ENCODE data around the gene WBP4.

DNA sequence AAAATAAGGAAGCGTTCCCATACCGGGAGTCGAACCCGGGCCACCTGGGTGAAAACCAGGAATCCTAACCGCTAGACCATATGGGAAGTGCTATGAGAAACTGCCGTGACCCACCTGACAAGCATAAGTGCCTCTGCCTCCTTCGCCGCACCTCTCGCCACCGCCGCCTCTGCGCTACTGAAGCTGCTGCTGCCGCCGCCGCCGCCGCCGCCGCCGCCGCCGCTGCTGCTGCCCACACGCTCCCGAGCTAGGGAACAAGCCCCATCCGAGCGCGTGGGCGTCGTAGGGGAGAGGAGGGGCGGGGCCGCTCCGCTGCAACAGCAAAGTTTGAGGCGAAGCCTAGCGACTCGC is 610 bp upstream of the WBP4 start:
- no peak for TF ChIP-seq POLR2A (IDR thresholded peaks at IDR 0.05)
- TF ChIP-seq, protein P1, sequence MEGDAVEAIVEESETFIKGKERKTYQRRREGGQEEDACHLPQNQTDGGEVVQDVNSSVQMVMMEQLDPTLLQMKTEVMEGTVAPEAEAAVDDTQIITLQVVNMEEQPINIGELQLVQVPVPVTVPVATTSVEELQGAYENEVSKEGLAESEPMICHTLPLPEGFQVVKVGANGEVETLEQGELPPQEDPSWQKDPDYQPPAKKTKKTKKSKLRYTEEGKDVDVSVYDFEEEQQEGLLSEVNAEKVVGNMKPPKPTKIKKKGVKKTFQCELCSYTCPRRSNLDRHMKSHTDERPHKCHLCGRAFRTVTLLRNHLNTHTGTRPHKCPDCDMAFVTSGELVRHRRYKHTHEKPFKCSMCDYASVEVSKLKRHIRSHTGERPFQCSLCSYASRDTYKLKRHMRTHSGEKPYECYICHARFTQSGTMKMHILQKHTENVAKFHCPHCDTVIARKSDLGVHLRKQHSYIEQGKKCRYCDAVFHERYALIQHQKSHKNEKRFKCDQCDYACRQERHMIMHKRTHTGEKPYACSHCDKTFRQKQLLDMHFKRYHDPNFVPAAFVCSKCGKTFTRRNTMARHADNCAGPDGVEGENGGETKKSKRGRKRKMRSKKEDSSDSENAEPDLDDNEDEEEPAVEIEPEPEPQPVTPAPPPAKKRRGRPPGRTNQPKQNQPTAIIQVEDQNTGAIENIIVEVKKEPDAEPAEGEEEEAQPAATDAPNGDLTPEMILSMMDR (IDR thresholded peaks at IDR 0.05): no peak
